ENCODE data around the gene HEXA. TPM values are rescaled to one million over a fixed set of nuclear protein-coding genes. Genes with fewer than 3 reads are reported as not detected.

HEXA gene
- total RNA-seq, 4 donors from 2014 or later: 29.4 to 51.5 (median 40.0) TPM

GRCh38 chr15:72342385-72342784 is 33.4 kb downstream of the HEXA start:
- Histone ChIP-seq H3K4me1 (no peaks in the 10 kb centered on the region), H3K36me3 (peaks cover 0 to 53% of the 10 kb centered on the region in 2 donors), H3K9me3 (no peaks in the 10 kb centered on the region), H3K4me3 (no peak overlapping the region), H3K27ac (no peak overlapping the region), H3K27me3 (no peaks in the 10 kb centered on the region)
- in situ Hi-C loops (cut with MboI; ENCODE audit: low sequenced_read_pairs in 4 of 4): no loop called here
- ATAC-seq: no peak
- TF ChIP-seq POLR2A (IDR thresholded peaks at IDR 0.05): no peak
- TF ChIP-seq CTCF (IDR thresholded peaks at IDR 0.05 in 4 of 5, conservative IDR thresholded peaks at IDR 0.05 in 1 of 5): peak in 3 of 5 experiments; percentile 27 to 46 (median 32)
- no peak for DNase-seq
- intact Hi-C loops (cut with DNase I; ENCODE audit: low total_unique reads): no loop called here

GRCh38 chr15:72341361-72341760 is 34.5 kb downstream of the HEXA start:
- peaks cover 0 to 43% of the 10 kb centered on the region in 2 donors for H3K36me3 ChIP-seq
- in situ Hi-C loops (cut with MboI; ENCODE audit: low sequenced_read_pairs in 4 of 4): no loop called here

GRCh38 chr15:72340366-72340765 is 35.4 kb downstream of the HEXA start:
- Histone ChIP-seq H3K9me3 (no peaks in the 10 kb centered on the region), H3K36me3 (peaks cover 0 to 33% of the 10 kb centered on the region in 2 donors), H3K4me3 (no peak overlapping the region), H3K27me3 (no peaks in the 10 kb centered on the region), H3K27ac (no peak overlapping the region), H3K4me1 (no peaks in the 10 kb centered on the region)
- intact Hi-C loops (cut with DNase I; ENCODE audit: low total_unique reads): no loop called here
- ATAC-seq (no peak), DNase-seq (no peak)
- TF ChIP-seq POLR2A (IDR thresholded peaks at IDR 0.05) (no peak), CTCF (IDR thresholded peaks at IDR 0.05 in 4 of 5, conservative IDR thresholded peaks at IDR 0.05 in 1 of 5) (no peak)
- in situ Hi-C loops (cut with MboI; ENCODE audit: low sequenced_read_pairs in 4 of 4): no loop called here

More at GRCh38 chr15:72341361-72341760, 34.5 kb downstream of the HEXA start:
- DNase-seq: no peak
- H3K9me3 ChIP-seq: no peaks in the 10 kb centered on the region
- no peak for ATAC-seq
- no peak overlapping the region for H3K4me3 ChIP-seq
- H3K27me3 ChIP-seq: no peaks in the 10 kb centered on the region
- intact Hi-C loops (cut with DNase I; ENCODE audit: low total_unique reads): no loop called here
- TF ChIP-seq CTCF (IDR thresholded peaks at IDR 0.05 in 4 of 5, conservative IDR thresholded peaks at IDR 0.05 in 1 of 5) (no peak), POLR2A (IDR thresholded peaks at IDR 0.05) (no peak)
- H3K4me1 ChIP-seq: no peaks in the 10 kb centered on the region
- no peak overlapping the region for H3K27ac ChIP-seq

- H3K9me3 ChIP-seq: no peaks in the 10 kb centered on the region
- intact Hi-C loops (cut with DNase I; ENCODE audit: low total_unique reads): no loop called here
- no peaks in the 10 kb centered on the region for H3K27me3 ChIP-seq
- H3K27ac ChIP-seq: no peak overlapping the region
- ATAC-seq: no peak
- in situ Hi-C loops (cut with MboI; ENCODE audit: low sequenced_read_pairs in 4 of 4): no loop called here
- DNase-seq: no peak
- peaks cover 0 to 27% of the 10 kb centered on the region in 2 donors for H3K36me3 ChIP-seq
- no peaks in the 10 kb centered on the region for H3K4me1 ChIP-seq
- no peak overlapping the region for H3K4me3 ChIP-seq
- no peak for TF ChIP-seq CTCF (IDR thresholded peaks at IDR 0.05 in 4 of 5, conservative IDR thresholded peaks at IDR 0.05 in 1 of 5)
- TF ChIP-seq POLR2A (IDR thresholded peaks at IDR 0.05): no peak
Observed at GRCh38 chr15:72339777-72340177, 36.0 kb downstream of the HEXA start.
